ENCODE data around the gene PNISR. TPM values are rescaled to one million over a fixed set of nuclear protein-coding genes. Genes with fewer than 3 reads are reported as not detected.

The PNISR gene
- total RNA-seq, 2 experiments from 2014 or later = 310 to 317 TPM

DNA sequence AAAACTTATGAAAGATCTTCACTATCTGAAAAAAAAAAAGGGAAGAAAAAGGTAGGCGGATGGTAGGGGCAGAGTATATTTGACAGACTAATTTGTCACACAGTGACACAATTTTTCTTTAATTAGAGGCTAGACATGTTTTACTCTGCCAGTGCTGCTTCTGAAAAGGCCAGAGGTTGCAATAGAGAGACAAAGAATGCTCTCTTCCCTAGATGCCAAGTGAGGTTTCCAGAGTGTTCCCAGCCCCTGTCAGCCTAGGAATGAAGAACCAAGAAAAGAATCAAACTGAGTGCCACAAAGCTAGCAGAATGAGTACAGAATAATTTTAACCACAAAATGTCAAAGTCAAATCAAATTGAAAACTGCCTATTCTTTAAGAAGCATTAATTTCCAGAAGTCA, 13.0 kb downstream of the PNISR start:
- Histone ChIP-seq H3K9me3 (ENCODE audit: control insufficient read depth in 1 of 2, insufficient read depth in 1 of 2, low read length in 2 of 2) (no peaks in the 10 kb centered on the region), H3K27ac (ENCODE audit: low read depth in 1 of 2, low read length in 2 of 2) (no peak overlapping the region), H3K4me1 (ENCODE audit: insufficient read depth, low read length) (no peaks in the 10 kb centered on the region), H3K4me3 (ENCODE audit: low read length) (no peak overlapping the region), H3K27me3 (ENCODE audit: control insufficient read depth in 1 of 2, insufficient read depth in 2 of 2, low read length in 2 of 2) (no peaks in the 10 kb centered on the region), H3K36me3 (ENCODE audit: insufficient read depth, low read length) (peaks cover 88% of the 10 kb centered on the region)
- no peak for DNase-seq
- H3K4me1 Mint-ChIP-seq (ENCODE audit: low read depth) = peaks cover 52% of the 10 kb centered on the region
- TF ChIP-seq, protein P1, sequence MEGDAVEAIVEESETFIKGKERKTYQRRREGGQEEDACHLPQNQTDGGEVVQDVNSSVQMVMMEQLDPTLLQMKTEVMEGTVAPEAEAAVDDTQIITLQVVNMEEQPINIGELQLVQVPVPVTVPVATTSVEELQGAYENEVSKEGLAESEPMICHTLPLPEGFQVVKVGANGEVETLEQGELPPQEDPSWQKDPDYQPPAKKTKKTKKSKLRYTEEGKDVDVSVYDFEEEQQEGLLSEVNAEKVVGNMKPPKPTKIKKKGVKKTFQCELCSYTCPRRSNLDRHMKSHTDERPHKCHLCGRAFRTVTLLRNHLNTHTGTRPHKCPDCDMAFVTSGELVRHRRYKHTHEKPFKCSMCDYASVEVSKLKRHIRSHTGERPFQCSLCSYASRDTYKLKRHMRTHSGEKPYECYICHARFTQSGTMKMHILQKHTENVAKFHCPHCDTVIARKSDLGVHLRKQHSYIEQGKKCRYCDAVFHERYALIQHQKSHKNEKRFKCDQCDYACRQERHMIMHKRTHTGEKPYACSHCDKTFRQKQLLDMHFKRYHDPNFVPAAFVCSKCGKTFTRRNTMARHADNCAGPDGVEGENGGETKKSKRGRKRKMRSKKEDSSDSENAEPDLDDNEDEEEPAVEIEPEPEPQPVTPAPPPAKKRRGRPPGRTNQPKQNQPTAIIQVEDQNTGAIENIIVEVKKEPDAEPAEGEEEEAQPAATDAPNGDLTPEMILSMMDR (IDR thresholded peaks at IDR 0.05) = no peak
- POLR2A ChIA-PET = interaction anchor here (1.0 to 5.2 kb wide), 2 partner anchors 9 to 13 kb away, joined by 3 to 41 read pairs; partner anchors contain the start of gene PNISR
- no peaks in the 10 kb centered on the region for H3K9me3 Mint-ChIP-seq
- CTCF ChIA-PET = no interaction called here
- no peaks in the 10 kb centered on the region for H3K27me3 Mint-ChIP-seq
- H3K36me3 Mint-ChIP-seq (ENCODE audit: low read depth) = peaks cover 86% of the 10 kb centered on the region
- intact Hi-C loops (cut with DNase I, micrococcal nuclease) = no loop called here
- H3K27ac Mint-ChIP-seq = peak overlapping the region; percentile 28
- no peak overlapping the region for H3K4me3 Mint-ChIP-seq
- ATAC-seq (ENCODE audit: poor library complexity) = no peak

DNA sequence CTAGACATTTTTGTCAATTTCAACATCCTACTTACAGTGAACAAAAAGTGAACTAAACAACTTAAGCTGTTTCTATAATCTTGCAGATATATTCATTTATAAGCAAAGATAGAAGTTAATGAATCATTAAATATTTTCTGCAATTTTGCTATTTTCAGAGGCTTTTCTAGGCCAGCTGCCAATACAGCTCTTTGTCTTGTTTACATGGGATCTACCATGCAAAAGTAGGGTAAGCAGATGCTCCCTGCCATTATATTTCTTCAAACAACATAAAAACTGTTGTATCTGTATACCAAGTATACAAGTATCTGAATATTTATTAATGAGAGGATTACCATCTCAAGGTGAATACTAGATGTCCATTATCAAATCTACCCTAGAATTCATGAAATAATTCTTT, 15.4 kb downstream of the PNISR start:
- no peak for ATAC-seq (ENCODE audit: poor library complexity)
- H3K27ac Mint-ChIP-seq = no peak overlapping the region

DNA sequence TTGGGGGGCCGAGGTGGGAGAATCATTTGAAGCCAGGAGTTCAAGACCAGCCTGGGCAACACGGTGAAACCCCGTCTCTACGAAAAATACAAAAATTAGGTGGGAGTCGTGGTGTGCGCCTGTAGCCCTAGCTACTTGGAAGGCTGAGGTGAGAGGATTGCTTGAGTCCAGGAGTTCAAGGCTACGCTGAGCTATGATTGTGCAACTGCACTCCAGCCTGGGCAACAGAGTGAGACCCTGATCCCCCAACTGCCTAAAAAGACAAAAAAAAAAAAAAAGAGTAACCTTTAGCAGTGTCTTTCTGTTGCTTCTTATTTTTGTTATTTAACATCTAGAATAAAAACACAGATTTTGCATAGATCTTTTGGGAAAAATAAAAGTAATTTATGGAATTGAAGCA, 18.0 kb downstream of the PNISR start:
- intact Hi-C loops (cut with DNase I, micrococcal nuclease) = no loop called here

More for the DNA sequence above, 15.4 kb downstream of the PNISR start:
- Histone ChIP-seq H3K27ac (ENCODE audit: low read depth in 1 of 2, low read length in 2 of 2) (no peak overlapping the region), H3K9me3 (ENCODE audit: control insufficient read depth in 1 of 2, insufficient read depth in 1 of 2, low read length in 2 of 2) (no peaks in the 10 kb centered on the region), H3K27me3 (ENCODE audit: control insufficient read depth in 1 of 2, insufficient read depth in 2 of 2, low read length in 2 of 2) (no peaks in the 10 kb centered on the region), H3K36me3 (ENCODE audit: insufficient read depth, low read length) (peaks cover 100% of the 10 kb centered on the region), H3K4me3 (ENCODE audit: low read length) (no peak overlapping the region), H3K4me1 (ENCODE audit: insufficient read depth, low read length) (no peaks in the 10 kb centered on the region)
- TF ChIP-seq, protein P1 (IDR thresholded peaks at IDR 0.05) = no peak
- CTCF ChIA-PET = interaction anchor here (1.2 kb wide), 1 partner anchor 16 kb away, joined by 3 read pairs; the partner anchor contains the start of gene COQ3
- Mint-ChIP-seq H3K27me3 (no peaks in the 10 kb centered on the region), H3K36me3 (ENCODE audit: low read depth) (peaks cover 94% of the 10 kb centered on the region), H3K4me3 (no peak overlapping the region), H3K4me1 (ENCODE audit: low read depth) (peaks cover 35% of the 10 kb centered on the region), H3K9me3 (no peaks in the 10 kb centered on the region)
- DNase-seq = no peak
- POLR2A ChIA-PET = interaction anchor here (0.7 to 1.6 kb wide), 4 partner anchors 12 to 77 kb away, joined by 3 to 5 read pairs (median 3); no protein-coding TSS in a partner anchor
- intact Hi-C loops (cut with DNase I, micrococcal nuclease) = no loop called here

More for the DNA sequence above, 18.0 kb downstream of the PNISR start:
- Mint-ChIP-seq H3K9me3 (no peaks in the 10 kb centered on the region), H3K27ac (no peak overlapping the region), H3K27me3 (no peaks in the 10 kb centered on the region), H3K4me3 (no peak overlapping the region), H3K36me3 (ENCODE audit: low read depth) (peaks cover 93% of the 10 kb centered on the region), H3K4me1 (ENCODE audit: low read depth) (peaks cover 13% of the 10 kb centered on the region)
- Histone ChIP-seq H3K9me3 (ENCODE audit: control insufficient read depth in 1 of 2, insufficient read depth in 1 of 2, low read length in 2 of 2) (no peaks in the 10 kb centered on the region), H3K4me3 (ENCODE audit: low read length) (no peak overlapping the region), H3K36me3 (ENCODE audit: insufficient read depth, low read length) (peaks cover 100% of the 10 kb centered on the region), H3K27me3 (ENCODE audit: control insufficient read depth in 1 of 2, insufficient read depth in 2 of 2, low read length in 2 of 2) (no peaks in the 10 kb centered on the region), H3K4me1 (ENCODE audit: insufficient read depth, low read length) (no peaks in the 10 kb centered on the region), H3K27ac (ENCODE audit: low read depth in 1 of 2, low read length in 2 of 2) (no peak overlapping the region)
- POLR2A ChIA-PET = no interaction called here
- ATAC-seq (ENCODE audit: poor library complexity) = no peak
- DNase-seq = no peak
- TF ChIP-seq, protein P1 (IDR thresholded peaks at IDR 0.05) = no peak
- CTCF ChIA-PET = no interaction called here
